Muscle layer of colon (tissue), 2 donors: Measurements from ENCODE around the gene STPG4.
A peak's percentile ranks its signal among the peaks of the same experiment; 100 is the strongest.

Experiments used
- H3K27ac ChIP-seq: one replicate; pipeline ENCODE4 v1.7.0; 2013; ENCODE audit warnings: low read depth, mild to moderate bottlenecking, low read length, moderate library complexity
- H3K27me3 ChIP-seq, 2 donors: one replicate each; pipeline ENCODE4 v1.7.0; 2013; ENCODE audit warnings: low read length in 2 of 2, mild to moderate bottlenecking in 2 of 2; ENCODE audit not compliant: insufficient read depth in 2 of 2, control insufficient read depth in 1 of 2
- H3K36me3 ChIP-seq: one replicate; pipeline ENCODE4 v1.7.0; 2013; ENCODE audit warnings: mild to moderate bottlenecking, low read length; ENCODE audit not compliant: insufficient read depth
- H3K4me1 ChIP-seq: one replicate; pipeline ENCODE4 v1.7.0; 2013; ENCODE audit warnings: mild to moderate bottlenecking, low read length; ENCODE audit not compliant: insufficient read depth
- H3K4me3 ChIP-seq, 2 donors: one replicate each; pipeline ENCODE4 v1.7.0; 2013; ENCODE audit warnings: low read length in 2 of 2, low read depth in 1 of 2, mild to moderate bottlenecking in 1 of 2, moderate library complexity in 1 of 2
- H3K9ac ChIP-seq: one replicate; pipeline ENCODE4 v1.7.0; 2013; ENCODE audit warnings: low read length
- H3K9me3 ChIP-seq: one replicate; pipeline ENCODE4 v1.7.0; 2013; ENCODE audit warnings: mild to moderate bottlenecking, low read length
- donor health status: abdominal sarcoma.
- donor health status: Adenocarcinoma of cecum.

The STPG4 gene

GRCh38 chr2:47086054-47086471, 69.0 kb downstream of the STPG4 start:
- Histone ChIP-seq H3K36me3 (no peaks in the 10 kb centered on the region), H3K9ac (no peak overlapping the region), H3K4me1 (peaks cover 30% of the 10 kb centered on the region), H3K4me3 (peak overlapping the region in 1 of 2 donors; percentile 20), H3K9me3 (no peaks in the 10 kb centered on the region), H3K27ac (no peak overlapping the region), H3K27me3 (no peaks in the 10 kb centered on the region)

GRCh38 chr2:47083886-47084687, 71.0 kb downstream of the STPG4 start:
- Histone ChIP-seq H3K9ac (no peak overlapping the region), H3K27me3 (no peaks in the 10 kb centered on the region), H3K4me3 (no peak overlapping the region), H3K36me3 (no peaks in the 10 kb centered on the region), H3K27ac (no peak overlapping the region), H3K9me3 (no peaks in the 10 kb centered on the region), H3K4me1 (peaks cover 47% of the 10 kb centered on the region)

GRCh38 chr2:47083485-47083884, 71.6 kb downstream of the STPG4 start:
- Histone ChIP-seq H3K4me1 (peaks cover 46% of the 10 kb centered on the region), H3K27ac (no peak overlapping the region), H3K36me3 (no peaks in the 10 kb centered on the region)

GRCh38 chr2:47083005-47083404, 72.1 kb downstream of the STPG4 start:
- H3K27ac ChIP-seq, result no peak overlapping the region

More at GRCh38 chr2:47083485-47083884, 71.6 kb downstream of the STPG4 start:
- Histone ChIP-seq H3K9me3 (no peaks in the 10 kb centered on the region), H3K4me3 (no peak overlapping the region), H3K9ac (no peak overlapping the region), H3K27me3 (no peaks in the 10 kb centered on the region)

GRCh38 chr2:47080888-47081301, 74.2 kb downstream of the STPG4 start:
- no peaks in the 10 kb centered on the region for H3K9me3 ChIP-seq
- no peaks in the 10 kb centered on the region for H3K36me3 ChIP-seq
- no peak overlapping the region for H3K9ac ChIP-seq
- H3K27me3 ChIP-seq, result no peaks in the 10 kb centered on the region
- H3K27ac ChIP-seq, result no peak overlapping the region
- no peak overlapping the region for H3K4me3 ChIP-seq
- peaks cover 47% of the 10 kb centered on the region for H3K4me1 ChIP-seq

More at GRCh38 chr2:47083005-47083404, 72.1 kb downstream of the STPG4 start:
- Histone ChIP-seq H3K27me3 (no peaks in the 10 kb centered on the region), H3K9me3 (no peaks in the 10 kb centered on the region), H3K4me1 (peaks cover 43% of the 10 kb centered on the region), H3K4me3 (no peak overlapping the region), H3K36me3 (no peaks in the 10 kb centered on the region), H3K9ac (no peak overlapping the region)

GRCh38 chr2:47079515-47080412, 75.3 kb downstream of the STPG4 start:
- H3K27ac ChIP-seq, result peak overlapping the region; percentile 21
- H3K36me3 ChIP-seq, result no peaks in the 10 kb centered on the region
- H3K9ac ChIP-seq, result no peak overlapping the region
- no peak overlapping the region for H3K4me3 ChIP-seq
- H3K4me1 ChIP-seq, result peaks cover 46% of the 10 kb centered on the region
- H3K9me3 ChIP-seq, result no peaks in the 10 kb centered on the region
- H3K27me3 ChIP-seq, result no peaks in the 10 kb centered on the region

GRCh38 chr2:47078541-47079482, 76.3 kb downstream of the STPG4 start:
- no peaks in the 10 kb centered on the region for H3K36me3 ChIP-seq
- H3K9ac ChIP-seq, result no peak overlapping the region
- no peak overlapping the region for H3K27ac ChIP-seq
- no peaks in the 10 kb centered on the region for H3K9me3 ChIP-seq
- H3K27me3 ChIP-seq, result no peaks in the 10 kb centered on the region
- peaks cover 50% of the 10 kb centered on the region for H3K4me1 ChIP-seq
- H3K4me3 ChIP-seq, result no peak overlapping the region

GRCh38 chr2:47077442-47078117, 77.5 kb downstream of the STPG4 start:
- peaks cover 61% of the 10 kb centered on the region for H3K4me1 ChIP-seq
- H3K27ac ChIP-seq, result no peak overlapping the region
- peaks cover 8% of the 10 kb centered on the region for H3K36me3 ChIP-seq

GRCh38 chr2:47076586-47077441, 78.3 kb downstream of the STPG4 start:
- Histone ChIP-seq H3K27ac (peak overlapping the region; percentile 78), H3K9ac (no peak overlapping the region), H3K4me1 (peaks cover 69% of the 10 kb centered on the region), H3K4me3 (no peak overlapping the region), H3K27me3 (no peaks in the 10 kb centered on the region), H3K9me3 (no peaks in the 10 kb centered on the region), H3K36me3 (peaks cover 9% of the 10 kb centered on the region)

More at GRCh38 chr2:47077442-47078117, 77.5 kb downstream of the STPG4 start:
- H3K9ac ChIP-seq, result no peak overlapping the region
- no peaks in the 10 kb centered on the region for H3K9me3 ChIP-seq
- no peaks in the 10 kb centered on the region for H3K27me3 ChIP-seq
- no peak overlapping the region for H3K4me3 ChIP-seq

- Histone ChIP-seq H3K27me3 (no peaks in the 10 kb centered on the region), H3K27ac (peak overlapping the region; percentile 78), H3K9me3 (no peaks in the 10 kb centered on the region), H3K4me3 (no peak overlapping the region), H3K9ac (no peak overlapping the region), H3K36me3 (peaks cover 9% of the 10 kb centered on the region), H3K4me1 (peaks cover 76% of the 10 kb centered on the region)
Observed at GRCh38 chr2:47076126-47076506, 79.0 kb downstream of the STPG4 start.
